Prostate gland (tissue), 2 donors: ENCODE results near the gene TFAP2A. TPM values are rescaled to one million over a fixed set of nuclear protein-coding genes. Genes with fewer than 3 reads are reported as not detected.
A peak's percentile ranks its signal among the peaks of the same experiment; 100 is the strongest.

Experiments used
- DNase-seq: peaks from one replicate; pipeline ENCODE4 v3.0.0-alpha.2; 2019; ENCODE audit warnings: low spot score
- H3K27ac ChIP-seq, 2 donors: fragments of 200-600 bp; sonication (generic); 2 replicates each; pipeline ENCODE4 v1.5.1; 2017 to 2019
- H3K27me3 ChIP-seq: fragments of 200-600 bp; sonication (generic); replicated peaks from 2 replicates; pipeline ENCODE4 v1.5.1; 2019; ENCODE audit not compliant: insufficient read depth
- H3K36me3 ChIP-seq, 2 donors: fragments of 200-600 bp; sonication (generic); 1 replicate in 1 of 2; 2 replicates in 1 of 2; pipeline versions ENCODE4 v1.5.1 to v1.8.1; 2017 to 2019
- H3K4me1 ChIP-seq: fragments of 200-600 bp; sonication (generic); replicated peaks from 2 replicates; pipeline ENCODE4 v1.5.1; 2019
- H3K4me3 ChIP-seq, 2 donors: fragments of 200-600 bp; sonication (generic); 2 replicates each; pipeline ENCODE4 v1.5.1; 2017 to 2019
- H3K9me3 ChIP-seq: fragments of 200-600 bp; sonication (generic); 2 replicates; pipeline ENCODE4 v1.5.1; 2017
- CTCF ChIP-seq, 4 experiments: fragments of 200-600 bp in 2 of 4; fragments of 450-650 bp in 2 of 4; sonication (generic) in 2 of 4; IDR thresholded peaks; 1 replicate in 3 of 4; 2 replicates in 1 of 4; pipeline ENCODE4 v1.5.1; 2016 to 2019; ENCODE audit warnings: antibody characterized with exemption in 4 of 4, mild to moderate bottlenecking in 2 of 4, moderate library complexity in 2 of 4
- POLR2A ChIP-seq: fragments of 450-650 bp; IDR thresholded peaks from one replicate; pipeline ENCODE4 v1.6.1; 2016; ENCODE audit warnings: antibody characterized with exemption, mild to moderate bottlenecking
- POLR2AphosphoS5 ChIP-seq: sonication (generic); formaldehyde crosslinking; IDR thresholded peaks from one replicate; pipeline ENCODE4 v1.6.1; 2017; ENCODE audit warnings: antibody characterized with exemption
- WGBS: methylation state at CpG from one replicate; pipeline ENCODE4 v1.1.5; 2018; 5-methylcytosine and 5-hydroxymethylcytosine counted together
- intact Hi-C: fragments of 100-400 bp; cut with DNase I; formaldehyde crosslinking; loops from one replicate; pipeline ENCODE4 v1.14.2; 2022
- total RNA-seq, 2 donors: library from RNA; depleted of rRNA; stranded (reverse); fragments of >200 nt; gene quantifications; one replicate each; pipeline ENCODE4 v1.1.0, GENCODE V29; 2016

The TFAP2A gene
- total RNA-seq, 2 donors from 2014 or later = 16.0 to 20.4 TPM

GRCh38 chr6:10361428-10361827 is 53.4 kb downstream of the TFAP2A start:
- WGBS = 94% methylated on average over 4 of the region's 4 CpGs

GRCh38 chr6:10359581-10359980 is 55.3 kb downstream of the TFAP2A start:
- no peak for DNase-seq
- Histone ChIP-seq H3K9me3 (no peaks in the 10 kb centered on the region), H3K4me3 (no peak overlapping the region), H3K4me1 (no peaks in the 10 kb centered on the region), H3K36me3 (no peaks in the 10 kb centered on the region), H3K27ac (no peak overlapping the region), H3K27me3 (no peaks in the 10 kb centered on the region)
- 83% methylated on average over 1 of the region's 1 CpG for WGBS
- intact Hi-C loops = no loop called here
- no peak for TF ChIP-seq POLR2AphosphoS5
- no peak for TF ChIP-seq POLR2A
- TF ChIP-seq CTCF (IDR thresholded peaks at IDR 0.05) = no peak

More at GRCh38 chr6:10361428-10361827, 53.4 kb downstream of the TFAP2A start:
- intact Hi-C loops = no loop called here
- Histone ChIP-seq H3K27ac (no peak overlapping the region), H3K4me1 (no peaks in the 10 kb centered on the region), H3K4me3 (no peak overlapping the region), H3K27me3 (no peaks in the 10 kb centered on the region), H3K36me3 (no peaks in the 10 kb centered on the region), H3K9me3 (no peaks in the 10 kb centered on the region)
- no peak for TF ChIP-seq POLR2AphosphoS5
- no peak for TF ChIP-seq POLR2A
- TF ChIP-seq CTCF (IDR thresholded peaks at IDR 0.05) = no peak
- no peak for DNase-seq

GRCh38 chr6:10355115-10355702 is 59.7 kb downstream of the TFAP2A start:
- no peaks in the 10 kb centered on the region for H3K9me3 ChIP-seq
- H3K27ac ChIP-seq = no peak overlapping the region
- no peak overlapping the region for H3K4me3 ChIP-seq
- intact Hi-C loops = no loop called here
- 38% methylated on average over 6 of the region's 6 CpGs for WGBS
- DNase-seq = no peak
- H3K36me3 ChIP-seq = no peaks in the 10 kb centered on the region
- no peaks in the 10 kb centered on the region for H3K4me1 ChIP-seq
- TF ChIP-seq POLR2A (peak; percentile 26), POLR2AphosphoS5 (no peak)
- H3K27me3 ChIP-seq = no peaks in the 10 kb centered on the region

GRCh38 chr6:10351791-10352190 is 63.1 kb downstream of the TFAP2A start:
- H3K9me3 ChIP-seq = no peaks in the 10 kb centered on the region
- H3K4me1 ChIP-seq = no peaks in the 10 kb centered on the region
- intact Hi-C loops = no loop called here
- H3K27me3 ChIP-seq = no peaks in the 10 kb centered on the region
- H3K36me3 ChIP-seq = no peaks in the 10 kb centered on the region
- TF ChIP-seq POLR2A (no peak), CTCF (IDR thresholded peaks at IDR 0.05) (no peak), POLR2AphosphoS5 (no peak)
- H3K27ac ChIP-seq = no peak overlapping the region
- no peak for DNase-seq
- 49% methylated on average over 12 of the region's 12 CpGs for WGBS
- H3K4me3 ChIP-seq = no peak overlapping the region

GRCh38 chr6:10350720-10351119 is 64.2 kb downstream of the TFAP2A start:
- H3K4me3 ChIP-seq = no peak overlapping the region
- 61% methylated on average over 2 of the region's 2 CpGs for WGBS
- TF ChIP-seq POLR2AphosphoS5 = no peak
- TF ChIP-seq POLR2A = no peak
- no peak for TF ChIP-seq CTCF (IDR thresholded peaks at IDR 0.05)
- no peak overlapping the region for H3K27ac ChIP-seq
- intact Hi-C loops = no loop called here
- no peaks in the 10 kb centered on the region for H3K9me3 ChIP-seq
- no peak for DNase-seq
- H3K4me1 ChIP-seq = no peaks in the 10 kb centered on the region
- no peaks in the 10 kb centered on the region for H3K36me3 ChIP-seq
- H3K27me3 ChIP-seq = no peaks in the 10 kb centered on the region
